NOMO-1 treated with DMSO at 0.1 percent for 48 hours (cell line): Measurements from ENCODE around the gene SIRT2.

ENCODE experiments used
- DNase-seq: peaks from one replicate; lab custom pipeline; 2025; ENCODE audit not compliant: unreplicated experiment; lab: John Stamatoyannopoulos, UW

The SIRT2 gene

DNA sequence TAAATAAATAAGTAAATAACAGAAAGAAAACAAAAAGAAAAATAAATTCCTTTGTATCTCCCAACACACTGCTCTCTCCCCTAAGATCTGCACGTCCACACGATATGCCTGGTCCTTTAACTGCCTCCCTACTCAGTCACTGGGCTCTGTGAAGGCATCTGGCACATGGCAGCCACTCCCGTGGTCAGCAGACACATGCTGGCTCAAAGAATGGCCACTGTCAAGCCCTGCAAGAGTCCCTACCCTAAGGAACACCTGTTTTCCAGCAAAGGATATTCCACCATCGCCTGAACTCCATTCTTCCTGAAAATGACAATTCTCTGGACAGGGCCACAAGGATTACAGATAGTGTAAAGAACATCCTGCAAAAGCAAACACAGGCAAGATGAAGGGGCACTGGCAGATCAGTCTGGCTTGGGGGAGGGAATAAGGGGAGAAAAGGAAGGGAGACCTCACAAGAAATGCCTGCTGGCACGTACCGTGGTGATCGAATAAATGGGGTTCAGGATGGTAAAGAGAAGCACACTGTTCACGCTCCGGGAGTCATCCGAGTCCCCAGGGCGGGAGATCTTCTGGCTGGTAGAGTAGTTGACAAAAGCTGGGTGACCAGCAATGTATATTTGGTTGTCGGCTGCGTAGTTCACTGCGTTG is 53.9 kb downstream of the SIRT2 start:
- DNase-seq = no peak

DNA sequence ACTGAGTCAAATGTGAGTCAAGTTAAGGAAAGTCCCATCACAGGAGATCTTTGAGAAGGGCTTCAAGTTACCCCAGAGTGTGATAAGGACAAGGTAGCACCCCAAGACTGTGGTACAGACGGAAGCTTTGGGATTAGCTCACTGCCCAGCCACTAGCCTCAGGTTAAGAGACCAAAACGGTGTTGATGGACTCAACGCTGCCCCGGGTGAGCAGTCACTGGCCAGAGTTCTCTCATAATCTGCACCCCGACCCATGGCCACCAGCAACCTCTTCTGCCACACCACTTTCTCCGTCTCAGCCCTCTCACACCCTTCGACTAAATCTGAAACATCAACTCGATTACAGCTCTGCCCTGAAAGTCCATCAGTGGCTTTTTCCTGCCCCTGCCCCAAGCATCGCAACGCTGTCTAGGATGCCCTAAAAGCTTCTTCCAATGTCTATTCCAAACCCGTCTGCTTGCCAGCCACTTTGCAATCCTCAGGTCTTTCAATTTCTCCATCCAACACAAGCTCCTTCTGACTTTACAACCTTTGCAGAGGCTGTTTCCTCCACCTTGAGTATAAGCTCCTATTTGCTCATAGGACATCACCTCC is 55.2 kb downstream of the SIRT2 start:
- no peak for DNase-seq

DNA sequence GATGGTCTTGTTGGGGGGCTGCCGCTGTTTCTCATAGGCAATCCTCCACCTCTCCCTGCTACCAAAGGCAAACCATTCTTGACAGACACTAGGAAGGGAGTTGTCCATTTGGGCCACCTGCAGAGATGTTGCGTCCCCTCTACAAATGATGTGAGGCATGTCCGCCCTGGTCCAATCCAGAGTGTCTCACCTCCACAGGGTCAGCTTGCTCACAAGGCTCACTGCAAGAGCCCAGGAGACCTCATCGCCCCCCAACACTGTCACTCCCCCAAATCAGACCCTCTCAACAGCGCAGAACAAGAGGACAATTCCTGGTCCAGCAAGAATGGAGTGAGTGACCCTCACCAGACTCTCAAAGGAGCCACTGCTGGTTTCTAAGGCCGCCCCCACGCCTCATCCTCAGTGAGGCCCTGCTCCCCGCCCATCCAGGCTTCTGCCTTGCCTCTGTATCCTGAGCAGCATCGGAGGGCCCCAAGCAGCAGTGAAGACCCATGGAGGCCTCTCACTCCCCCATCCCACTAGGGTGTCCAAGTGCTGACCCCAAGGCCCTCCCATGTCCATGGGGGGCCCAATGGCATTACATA is 56.2 kb downstream of the SIRT2 start:
- DNase-seq = no peak

DNA sequence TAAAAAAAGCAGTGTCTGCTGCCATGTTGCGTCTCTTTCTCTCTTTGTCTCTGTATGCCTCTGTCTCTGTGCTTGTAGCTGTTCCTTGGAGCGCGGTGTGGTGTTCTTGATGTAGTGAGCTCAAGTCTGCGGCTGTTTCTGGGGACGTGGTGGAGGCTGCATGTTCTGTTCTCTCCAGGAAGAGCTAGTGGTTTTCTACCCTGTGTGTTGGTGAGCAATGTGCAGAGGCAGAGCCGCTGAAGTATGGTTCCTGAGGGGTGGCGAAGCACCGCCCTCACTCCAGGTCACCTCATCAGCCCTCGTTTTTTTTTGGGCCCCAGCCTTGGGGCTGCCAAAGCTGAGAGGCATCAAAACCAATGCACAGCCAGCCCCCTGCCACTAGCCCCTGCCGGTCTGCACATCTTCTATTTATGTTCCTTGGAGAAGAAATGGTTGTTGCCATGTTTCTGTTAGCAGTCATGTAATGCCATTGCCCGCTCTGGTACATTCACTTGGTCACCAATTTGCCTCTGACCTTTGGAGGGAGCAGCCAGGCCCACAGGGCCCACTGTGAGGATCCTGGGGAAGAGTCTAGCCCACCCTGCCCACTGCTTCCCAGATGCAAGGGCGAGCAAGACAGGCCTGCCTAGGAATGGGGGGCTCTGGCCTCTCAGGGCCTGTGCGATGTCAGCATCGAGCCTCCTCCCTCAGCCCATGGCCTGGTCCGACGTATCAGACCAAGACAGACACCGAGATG is 56.8 kb downstream of the SIRT2 start:
- DNase-seq = no peak

DNA sequence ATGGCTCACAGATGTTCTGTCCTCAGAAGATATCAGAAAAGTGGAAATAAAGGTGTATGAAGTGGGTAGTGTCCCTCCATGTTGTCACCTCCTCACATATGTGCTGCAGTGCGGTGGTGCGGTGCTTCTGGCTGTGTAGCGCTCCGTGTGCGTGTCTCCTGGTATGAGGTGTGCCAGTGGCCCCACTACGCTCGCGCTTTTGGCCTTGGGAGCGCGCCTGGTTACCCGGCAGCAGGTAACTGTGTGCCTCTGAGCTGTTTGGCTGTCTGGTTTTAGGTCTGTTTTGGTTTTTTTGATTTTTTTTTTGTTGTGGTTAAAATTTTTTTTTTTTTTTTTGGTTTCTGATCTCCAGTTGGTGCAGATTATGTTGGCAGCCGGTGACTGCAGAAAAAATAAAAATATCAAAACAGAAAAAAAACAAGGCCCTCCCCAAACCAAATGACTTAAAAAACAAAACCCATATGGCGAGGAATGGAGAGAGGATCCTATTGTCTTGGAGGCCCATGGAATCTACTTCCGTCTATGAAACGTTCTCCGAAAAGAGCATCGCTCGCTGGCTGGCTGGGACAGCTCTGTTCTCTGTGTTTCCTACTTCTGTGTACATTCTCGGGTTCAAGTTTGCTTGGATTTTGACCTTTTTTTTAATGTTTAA is 57.5 kb downstream of the SIRT2 start:
- DNase-seq = no peak

DNA sequence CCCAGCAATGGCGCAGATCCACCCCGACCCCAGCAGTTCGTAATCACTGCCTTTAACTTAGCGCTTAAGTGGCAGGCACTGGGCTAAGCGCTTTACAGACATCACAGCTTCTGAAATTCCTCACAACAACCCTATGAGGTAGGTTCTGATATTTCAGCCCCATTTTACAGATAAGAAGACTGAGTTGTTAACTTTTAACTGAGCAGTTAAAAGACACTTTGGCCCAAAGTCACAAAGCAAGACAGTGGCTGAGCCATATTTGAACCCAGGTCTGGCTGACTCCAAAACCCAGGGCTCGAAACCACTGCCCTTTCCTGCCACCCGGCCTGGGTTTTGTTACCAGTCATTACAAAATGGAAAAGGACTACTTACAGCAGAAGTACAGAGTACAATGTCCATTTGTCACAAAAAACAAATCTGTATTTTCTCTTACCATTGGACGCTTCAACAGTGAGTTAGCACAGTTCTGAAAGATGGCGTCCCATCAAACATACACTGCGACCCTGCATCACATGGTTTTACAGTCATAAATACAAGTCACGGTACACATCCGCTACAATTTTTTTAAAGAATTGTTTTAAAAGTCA is 58.1 kb downstream of the SIRT2 start:
- no peak for DNase-seq

DNA sequence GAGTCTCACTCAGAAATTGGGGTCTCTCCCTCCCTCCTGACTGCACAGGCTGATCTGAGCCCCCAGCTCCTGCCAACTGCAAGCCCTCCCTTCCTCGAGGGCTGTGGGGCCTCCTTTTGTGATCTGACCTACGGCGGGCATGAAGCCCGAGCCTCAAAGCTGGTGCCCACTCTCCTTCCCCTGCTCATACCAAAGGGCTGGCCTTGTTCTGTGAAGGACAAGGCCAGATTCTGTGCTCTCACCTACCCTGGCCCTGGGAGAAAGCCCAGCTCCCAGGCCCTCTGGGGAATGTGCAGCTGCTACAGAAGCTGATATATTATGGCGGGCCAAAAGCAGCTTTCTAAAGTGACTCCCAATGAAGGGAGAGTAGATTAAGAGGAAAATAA is 58.8 kb downstream of the SIRT2 start:
- DNase-seq = no peak

DNA sequence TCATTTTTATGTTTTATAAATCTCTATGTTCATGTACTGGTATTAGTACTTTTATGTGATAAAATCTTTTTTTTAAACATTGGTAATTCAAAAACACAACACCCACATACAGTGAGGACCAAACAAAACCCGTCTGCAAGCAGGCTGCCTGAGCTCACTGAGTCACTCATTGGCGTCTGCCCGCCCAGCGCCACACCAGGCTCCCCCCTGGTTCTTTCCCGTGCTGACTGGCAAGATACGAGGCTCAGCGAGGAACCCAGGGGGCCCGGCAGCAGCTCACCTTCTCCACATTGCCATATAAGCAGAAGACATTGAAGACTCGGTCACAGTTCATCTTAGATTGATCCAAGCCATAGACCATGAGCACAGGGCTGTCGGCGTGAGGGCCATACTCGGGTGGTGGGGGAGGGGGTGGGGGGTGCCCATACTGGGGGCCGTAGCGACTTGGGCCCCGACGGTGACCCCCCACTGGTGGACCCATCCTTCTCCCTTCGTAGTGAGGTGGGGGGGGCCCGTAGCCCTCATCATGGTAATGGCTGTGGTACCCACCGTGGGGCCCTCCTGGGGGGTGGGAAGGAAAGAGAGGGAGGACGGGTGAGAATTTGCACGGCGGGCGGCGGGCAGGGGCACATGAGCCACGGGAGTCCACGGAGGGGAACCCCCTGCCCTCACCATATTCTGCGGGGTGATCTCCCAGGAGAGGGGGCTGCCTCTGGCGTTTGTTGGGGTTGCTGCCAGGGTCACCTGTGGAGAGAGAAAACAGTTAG is 59.4 kb downstream of the SIRT2 start:
- no peak for DNase-seq

DNA sequence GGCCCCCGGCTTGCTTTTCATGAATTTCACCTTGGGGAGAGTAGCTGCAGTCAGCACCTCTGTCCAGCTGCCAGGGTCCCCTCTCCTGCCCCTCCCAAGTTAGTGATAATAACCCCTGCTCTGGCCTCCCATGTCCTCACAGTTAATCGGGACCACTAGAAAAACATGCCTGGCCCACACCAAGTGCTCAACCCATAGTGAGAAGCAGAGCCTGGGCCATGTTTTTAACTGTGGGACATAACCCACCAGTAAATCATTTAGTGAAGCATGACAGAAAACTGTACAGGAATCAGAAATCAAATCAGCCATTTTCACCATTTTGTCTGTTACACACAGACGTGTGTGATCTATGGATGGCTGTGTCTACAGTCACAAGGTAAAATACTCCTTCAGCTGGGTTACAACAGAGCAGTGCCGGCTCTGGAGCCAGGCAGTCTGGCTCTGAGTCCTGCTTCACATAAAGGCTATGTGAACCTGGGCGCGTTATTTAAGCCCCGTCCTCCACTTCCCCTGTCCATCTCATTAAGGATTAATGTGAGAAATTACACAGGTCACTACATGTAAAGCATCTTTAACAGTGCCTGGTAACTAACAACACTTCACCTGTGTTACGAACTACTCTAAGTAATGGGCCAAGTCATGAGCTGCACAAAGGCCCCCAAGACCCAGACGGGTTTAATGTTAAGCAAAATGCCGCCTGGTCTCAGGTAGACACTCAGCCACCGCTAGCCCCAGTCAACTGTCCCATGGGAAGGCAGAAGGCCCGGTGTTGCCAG is 60.2 kb downstream of the SIRT2 start:
- DNase-seq = no peak

DNA sequence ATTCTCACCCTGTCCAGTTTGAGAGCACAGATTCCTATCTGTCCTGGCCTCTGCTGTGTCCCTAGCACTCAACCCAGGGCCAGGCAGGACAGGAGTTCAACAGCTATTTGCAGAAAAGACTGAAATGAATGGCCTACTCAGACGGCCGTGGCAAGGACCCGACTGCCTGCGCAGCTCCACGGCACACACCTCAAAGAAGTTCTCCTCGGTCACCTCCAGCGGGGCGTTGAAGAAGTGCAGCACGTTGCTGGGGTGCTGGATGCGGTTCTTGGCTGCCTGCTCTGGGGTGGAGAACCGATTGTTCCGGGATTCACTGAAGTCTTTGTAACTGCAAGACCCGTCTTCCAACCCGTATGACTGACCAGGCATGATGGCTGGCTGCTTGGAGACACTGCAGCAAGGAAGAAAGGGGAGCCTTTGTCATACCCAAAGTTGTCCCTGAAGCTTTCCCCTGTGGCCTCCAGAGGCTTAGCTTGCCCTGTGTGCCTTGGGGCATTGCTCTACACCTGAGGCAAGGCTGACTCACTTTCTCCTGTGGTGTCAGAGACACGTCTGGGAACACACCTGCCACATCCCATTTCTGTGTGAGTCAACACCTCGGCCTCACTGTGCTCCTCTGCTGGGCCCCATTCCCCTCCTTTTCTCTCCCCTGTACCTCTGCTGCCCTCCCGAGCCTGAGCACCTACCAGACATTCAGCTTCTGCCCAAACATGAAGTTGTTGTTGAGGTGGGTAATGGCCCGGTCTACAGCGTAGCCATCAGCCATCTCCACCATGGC is 61.0 kb downstream of the SIRT2 start:
- DNase-seq = no peak

DNA sequence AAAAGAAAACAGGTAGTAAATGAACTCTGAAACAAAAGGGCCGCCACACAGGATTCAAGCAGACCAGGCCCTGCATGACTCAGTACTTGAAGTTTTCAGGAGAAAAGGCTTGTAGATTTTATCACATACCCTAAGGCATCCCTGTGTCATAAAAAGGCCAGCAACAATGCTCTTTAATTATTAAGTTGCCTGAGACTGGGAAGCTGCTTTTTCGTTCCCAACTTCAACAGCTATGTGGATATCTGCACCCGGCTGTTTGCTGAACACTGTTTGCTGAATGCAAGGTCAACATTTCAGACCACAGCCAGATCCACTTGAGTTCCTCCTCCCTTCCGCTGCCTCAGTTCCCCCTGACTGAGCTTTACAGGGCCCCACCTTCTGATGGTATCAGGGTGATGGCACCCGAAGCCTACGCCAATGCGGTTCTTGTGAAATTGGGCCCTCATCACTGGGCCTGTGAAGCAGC is 61.7 kb downstream of the SIRT2 start:
- DNase-seq = no peak

DNA sequence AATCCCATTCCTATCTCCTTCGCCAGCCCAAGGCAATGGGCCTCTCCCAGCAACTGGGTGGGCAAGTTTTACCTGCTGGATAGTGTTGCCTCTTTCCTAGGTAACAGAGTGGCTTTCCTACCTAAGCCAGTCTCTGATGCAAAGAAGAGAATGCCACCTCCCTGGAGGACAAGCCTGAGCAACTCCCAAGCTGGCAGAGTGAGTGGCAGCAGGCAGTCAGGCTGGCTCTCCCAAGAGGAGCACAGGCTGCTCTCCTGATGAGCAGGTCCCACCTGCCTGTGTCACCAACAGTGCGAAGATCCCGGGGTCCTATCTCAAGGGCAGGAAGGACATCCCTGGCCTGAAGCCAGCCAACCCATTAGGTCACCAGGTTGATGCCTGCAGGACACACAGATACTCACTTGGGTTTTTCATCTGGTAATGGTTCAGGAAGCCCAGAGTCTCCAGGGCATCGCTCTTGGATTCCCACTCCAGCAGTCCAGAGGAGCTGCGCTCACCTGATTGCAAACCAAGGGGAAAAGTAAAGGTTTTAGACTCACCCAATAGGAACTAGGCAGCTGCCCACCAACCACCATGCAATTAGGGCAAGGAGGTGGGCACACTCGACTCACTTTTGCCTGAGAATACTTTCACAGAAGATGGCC is 62.3 kb downstream of the SIRT2 start:
- no peak for DNase-seq

DNA sequence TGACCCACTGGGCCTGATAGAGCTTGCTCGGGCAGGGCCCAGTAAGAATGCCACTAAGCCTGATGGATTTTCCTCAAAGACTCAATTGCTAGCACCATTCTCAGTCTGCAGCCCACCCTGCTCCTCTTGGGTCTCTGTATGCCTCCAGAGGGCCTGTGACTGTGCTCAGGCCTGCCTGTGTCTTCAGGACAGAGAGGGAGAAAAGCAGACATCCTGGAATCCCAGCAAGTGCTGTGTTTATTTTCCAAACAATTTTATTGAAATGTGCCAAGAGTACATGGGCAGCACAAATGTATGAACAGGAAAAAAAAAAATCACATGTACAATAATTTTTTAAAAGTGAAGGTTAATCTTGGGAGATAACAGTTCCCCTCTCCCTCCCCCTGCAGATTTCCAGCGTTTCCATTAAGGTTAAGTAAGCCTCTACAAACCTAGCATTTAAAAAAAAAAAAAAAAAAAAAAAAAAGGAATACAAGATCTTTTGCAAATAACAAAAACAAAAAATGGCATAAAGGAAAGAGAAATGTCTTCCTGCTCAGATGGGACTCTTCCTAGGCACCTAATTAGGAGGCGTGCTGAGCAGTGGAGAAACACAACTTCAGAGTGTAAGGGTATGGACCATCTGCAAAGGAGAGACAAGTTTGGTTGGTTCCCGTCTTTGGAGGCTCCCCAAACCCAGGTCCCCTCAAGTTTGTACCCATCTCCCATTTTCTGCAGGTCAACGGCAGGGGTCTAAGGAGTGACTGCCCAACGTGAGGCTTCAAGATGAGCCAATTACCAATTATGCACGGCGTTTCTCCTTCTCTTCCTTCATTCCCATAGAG is 63.0 kb downstream of the SIRT2 start:
- DNase-seq = no peak

DNA sequence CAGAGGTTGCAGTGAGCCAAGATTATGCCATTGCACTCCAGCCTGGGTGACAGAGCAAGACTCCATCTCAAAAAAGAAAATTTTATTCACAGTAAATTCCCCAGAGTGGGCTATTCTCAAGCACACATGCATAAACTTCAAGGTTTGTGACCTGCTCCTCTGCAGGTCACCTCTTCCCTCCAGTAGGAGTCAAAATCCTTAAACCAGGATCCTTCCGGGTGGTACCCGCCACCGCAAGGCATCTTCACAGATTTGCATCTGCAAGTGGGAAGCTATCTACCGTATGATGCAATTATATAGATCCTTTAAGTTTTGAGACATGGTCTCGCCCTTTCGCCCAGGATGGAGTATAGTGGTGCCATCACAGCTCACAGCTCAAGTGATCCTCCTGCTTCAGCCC is 64.8 kb downstream of the SIRT2 start:
- no peak for DNase-seq

DNA sequence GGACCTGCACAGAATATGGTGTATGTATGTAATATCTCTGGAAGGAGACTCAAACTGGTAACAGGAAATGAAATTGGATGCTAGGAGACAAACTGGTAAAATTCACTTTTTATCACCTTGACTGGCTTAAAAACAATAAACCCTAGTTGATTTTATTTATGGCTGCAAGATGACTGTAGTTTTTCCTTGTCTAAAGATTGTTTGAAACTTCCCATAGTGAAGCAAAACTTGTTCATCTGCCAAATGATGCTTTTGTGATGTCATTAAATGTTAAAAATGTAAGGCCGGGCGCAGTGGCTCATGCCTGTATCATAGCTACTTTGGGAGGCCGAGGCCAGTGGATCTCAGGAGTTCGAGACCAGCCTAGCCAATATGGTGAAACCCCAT is 65.3 kb downstream of the SIRT2 start:
- DNase-seq = no peak

DNA sequence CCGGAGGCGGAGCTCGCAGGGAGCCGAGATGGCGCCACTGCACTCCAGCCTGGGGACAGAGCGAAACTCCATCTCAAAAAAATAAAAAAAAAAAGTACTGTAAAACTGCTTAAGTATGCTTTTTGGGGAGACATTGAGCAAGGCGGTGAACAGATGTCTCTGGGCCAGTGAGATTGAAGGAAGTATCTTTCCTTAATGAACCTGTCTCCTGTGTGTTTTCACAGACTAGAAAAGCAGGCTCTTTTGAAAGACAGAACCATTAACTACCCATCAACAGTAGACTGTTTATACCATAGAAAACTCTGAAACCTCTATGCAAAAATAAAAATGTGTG is 66.4 kb downstream of the SIRT2 start:
- DNase-seq = no peak

DNA sequence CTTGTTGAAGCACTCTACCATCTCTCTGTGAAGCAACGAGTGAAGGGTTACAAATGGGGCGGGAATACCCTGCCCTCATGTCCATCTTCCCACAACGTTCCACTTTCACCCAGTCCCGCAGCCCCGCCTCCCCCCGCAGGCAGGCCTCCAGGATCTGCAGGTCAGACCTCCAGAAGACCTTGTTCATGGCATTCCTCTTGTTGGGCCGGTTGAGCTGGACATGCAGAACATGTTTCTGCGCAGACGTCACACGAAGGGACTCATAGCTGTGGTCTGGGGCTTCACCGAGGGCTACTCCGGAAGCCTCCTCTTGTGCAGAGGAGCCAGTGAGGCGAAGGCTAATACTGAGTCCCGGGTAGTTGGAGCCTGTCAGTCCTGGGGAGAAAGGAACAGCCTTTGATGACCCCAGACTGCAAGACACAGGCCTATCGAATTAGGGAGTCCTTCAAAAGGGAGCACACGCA is 68.2 kb downstream of the SIRT2 start:
- peak; percentile 30 for DNase-seq
